Stimulated activated naive CD8-positive, alpha-beta T cell treated with anti-CD3 and anti-CD28 coated beads, Interleukin-15, amount 100 ng/mL, for 72 hours (primary cell): Measurements from ENCODE around the gene METTL16.
A peak's percentile ranks its signal among the peaks of the same experiment; 100 is the strongest.
"Not testable (repeated sequence)": the region's sequence is repeated elsewhere in the genome, so short reads cannot be mapped to it uniquely, and the experiment has no call there.

ENCODE experiments used
- ATAC-seq: fragments of 150-1000 bp; cut with Tn5 transposase; 2 replicates; pipeline ENCODE4 v1.10.0; 2021; ENCODE audit warnings: mild to moderate bottlenecking, moderate library complexity
- DNase-seq, 2 donors: peaks; one replicate each; pipeline ENCODE4 v3.0.0; 2021 to 2022
- H3K27ac Mint-ChIP-seq, 2 donors: one replicate each; pipeline ENCODE4 v1.8.0; 2022; ENCODE audit warnings: mild to moderate bottlenecking in 2 of 2, mixed read lengths in 2 of 2, moderate library complexity in 2 of 2
- H3K27me3 Mint-ChIP-seq: one replicate; pipeline ENCODE4 v1.8.0; 2022; ENCODE audit warnings: mixed read lengths
- H3K4me1 Mint-ChIP-seq: one replicate; pipeline ENCODE4 v1.8.0; 2022; ENCODE audit warnings: mild to moderate bottlenecking, mixed read lengths
- H3K4me3 Mint-ChIP-seq, 2 donors: one replicate each; pipeline ENCODE4 v1.8.0; 2022; ENCODE audit warnings: mild to moderate bottlenecking in 2 of 2, mixed read lengths in 2 of 2, moderate library complexity in 1 of 2
- H3K9me3 Mint-ChIP-seq, 2 donors: one replicate each; pipeline ENCODE4 v1.8.0; 2022; ENCODE audit warnings: mixed read lengths in 2 of 2

Gene METTL16

DNA sequence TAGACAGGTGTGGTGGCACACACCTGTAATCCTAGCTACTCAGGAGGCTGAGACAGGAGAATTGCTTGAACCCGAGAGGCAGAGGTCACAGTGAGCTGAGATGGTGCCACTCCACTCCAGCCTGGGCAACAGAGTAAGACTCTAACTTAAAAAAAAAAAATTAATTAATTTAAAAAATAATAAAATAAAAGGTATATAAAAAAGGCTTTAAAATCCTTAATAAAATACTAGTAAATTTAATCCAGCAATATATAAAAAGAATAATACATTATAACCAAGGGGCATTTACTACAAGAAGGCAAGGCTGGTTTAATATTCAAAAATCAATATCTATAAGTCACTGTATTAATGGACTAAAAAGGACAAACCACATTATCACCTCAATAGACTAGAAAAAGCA lies 66.0 kb downstream of the METTL16 start:
- no peak overlapping the region for H3K4me3 Mint-ChIP-seq
- DNase-seq (no peak), ATAC-seq (no peak)
- peaks cover 6 to 7% of the 10 kb centered on the region in 2 donors for H3K9me3 Mint-ChIP-seq
- H3K27ac Mint-ChIP-seq = no peak overlapping the region
- no peaks in the 10 kb centered on the region for H3K4me1 Mint-ChIP-seq
- H3K27me3 Mint-ChIP-seq = no peaks in the 10 kb centered on the region

DNA sequence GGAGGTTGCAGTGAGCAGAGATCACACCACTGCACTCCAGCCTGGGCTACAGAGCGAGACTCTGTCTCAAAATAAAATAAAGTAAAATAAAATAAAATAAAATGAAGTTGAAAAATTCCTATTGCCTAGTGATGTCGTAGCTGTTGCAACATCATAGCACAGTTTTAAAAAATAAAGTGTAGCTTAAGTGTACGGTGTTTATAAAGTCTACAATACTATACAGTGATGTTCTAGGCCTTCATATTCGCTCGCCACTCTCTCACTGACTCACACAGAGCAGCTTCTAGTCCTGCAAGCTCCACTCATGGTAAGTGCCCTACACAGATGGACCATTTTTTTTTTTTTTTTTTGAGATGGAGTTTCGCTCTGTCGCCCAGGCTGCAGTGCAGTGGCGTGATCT lies 67.3 kb downstream of the METTL16 start:
- H3K27me3 Mint-ChIP-seq = no peaks in the 10 kb centered on the region
- ATAC-seq = no peak

DNA sequence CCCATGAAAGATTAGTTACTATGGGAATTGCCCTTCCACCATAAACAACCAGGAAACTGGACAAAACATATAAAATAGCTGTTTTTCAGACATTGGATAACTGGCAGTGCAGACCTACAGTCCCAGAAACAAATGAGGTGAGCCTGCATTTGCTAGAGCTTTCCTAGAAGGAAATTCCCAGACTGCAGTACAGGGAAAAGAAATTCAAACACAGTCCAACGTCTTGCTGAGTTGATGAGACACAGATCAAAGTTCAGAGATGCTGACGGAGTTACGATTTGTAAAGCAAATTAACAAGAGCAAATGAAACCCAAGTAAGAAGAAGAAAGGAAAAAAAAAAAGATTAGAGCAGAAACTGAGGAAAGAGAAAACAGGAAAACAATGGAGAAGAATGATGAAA lies 69.5 kb downstream of the METTL16 start:
- ATAC-seq = no peak

More for the DNA sequence above, 67.3 kb downstream of the METTL16 start:
- peaks cover 6 to 7% of the 10 kb centered on the region in 2 donors for H3K9me3 Mint-ChIP-seq
- DNase-seq = no peak
- H3K27ac Mint-ChIP-seq = no peak overlapping the region
- H3K4me3 Mint-ChIP-seq = no peak overlapping the region
- H3K4me1 Mint-ChIP-seq = no peaks in the 10 kb centered on the region

DNA sequence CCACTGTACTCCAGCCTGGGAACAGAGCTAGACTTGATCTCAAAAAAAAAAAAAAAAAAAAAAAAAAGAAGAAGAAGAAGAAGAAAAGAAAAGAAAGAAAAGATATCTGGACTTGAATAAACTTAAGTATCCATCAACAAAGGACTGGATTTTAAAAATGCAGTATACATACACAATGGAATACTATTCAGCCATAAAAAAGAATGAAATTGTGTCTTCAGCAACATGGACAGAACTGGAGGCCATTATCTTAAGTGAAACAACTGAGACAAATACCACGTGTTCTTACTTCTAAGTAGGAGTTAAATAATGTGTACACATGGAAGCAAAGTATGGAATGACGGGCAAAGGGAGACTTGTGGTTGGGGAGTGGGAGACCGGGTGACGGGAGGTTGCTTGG lies 70.8 kb downstream of the METTL16 start:
- peak overlapping the region in 1 of 2 donors; percentile 48 for H3K27ac Mint-ChIP-seq
- DNase-seq (no peak), ATAC-seq (no peak)
- no peak overlapping the region for H3K4me3 Mint-ChIP-seq
- H3K27me3 Mint-ChIP-seq = no peaks in the 10 kb centered on the region
- peaks cover 3% of the 10 kb centered on the region in 2 donors for H3K9me3 Mint-ChIP-seq
- no peaks in the 10 kb centered on the region for H3K4me1 Mint-ChIP-seq

More for the DNA sequence above, 69.5 kb downstream of the METTL16 start:
- Mint-ChIP-seq H3K27ac (peak overlapping the region in 1 of 2 donors; percentile 86), H3K27me3 (no peaks in the 10 kb centered on the region), H3K4me1 (no peaks in the 10 kb centered on the region), H3K4me3 (no peak overlapping the region), H3K9me3 (peaks cover 6 to 7% of the 10 kb centered on the region in 2 donors)
- DNase-seq = no peak

DNA sequence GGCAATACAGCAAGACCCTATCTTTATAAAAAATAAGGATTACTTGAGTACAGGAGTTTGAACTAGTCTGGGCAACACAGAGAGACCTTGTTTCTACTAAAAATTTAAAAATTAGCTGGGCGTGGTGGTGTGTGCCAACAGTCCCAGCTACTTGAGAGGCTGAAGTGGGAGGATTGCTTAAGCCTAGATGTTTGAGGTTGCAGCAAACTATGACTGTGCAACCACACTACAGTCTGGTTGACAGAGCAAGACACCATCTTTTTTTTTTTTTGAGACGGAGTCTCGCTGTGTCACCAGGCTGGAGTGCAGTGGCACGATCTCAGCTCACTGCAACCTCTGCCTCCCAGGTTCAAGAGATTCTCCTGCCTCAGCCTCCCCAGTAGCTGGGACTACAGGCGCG lies 71.7 kb downstream of the METTL16 start:
- not testable (repeated sequence) for H3K27ac Mint-ChIP-seq, ATAC-seq, H3K4me1 Mint-ChIP-seq, H3K27me3 Mint-ChIP-seq, H3K9me3 Mint-ChIP-seq, DNase-seq, H3K4me3 Mint-ChIP-seq

DNA sequence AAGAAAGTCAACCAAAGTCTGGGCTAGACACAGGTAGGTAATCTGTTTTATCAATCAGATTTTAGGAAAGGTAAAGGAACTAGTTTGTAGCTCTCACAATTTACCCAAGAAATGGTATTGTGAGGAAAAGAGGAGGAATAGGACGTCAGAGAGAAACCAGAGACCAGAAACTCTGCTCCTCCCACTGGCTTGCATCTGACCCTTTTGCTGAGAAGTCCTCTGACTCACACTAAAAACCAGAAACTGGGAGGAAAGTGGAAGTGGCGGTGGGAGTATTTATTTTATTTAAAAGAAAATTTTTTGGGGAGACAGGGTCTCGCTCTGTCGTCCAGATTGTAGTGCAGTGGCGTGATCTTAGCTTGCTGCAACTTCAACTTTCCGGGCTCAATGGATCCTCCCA lies 72.9 kb downstream of the METTL16 start:
- Mint-ChIP-seq H3K4me3 (no peak overlapping the region), H3K27me3 (no peaks in the 10 kb centered on the region), H3K4me1 (no peaks in the 10 kb centered on the region), H3K9me3 (no peaks in the 10 kb centered on the region), H3K27ac (no peak overlapping the region)
- ATAC-seq (no peak), DNase-seq (no peak)

DNA sequence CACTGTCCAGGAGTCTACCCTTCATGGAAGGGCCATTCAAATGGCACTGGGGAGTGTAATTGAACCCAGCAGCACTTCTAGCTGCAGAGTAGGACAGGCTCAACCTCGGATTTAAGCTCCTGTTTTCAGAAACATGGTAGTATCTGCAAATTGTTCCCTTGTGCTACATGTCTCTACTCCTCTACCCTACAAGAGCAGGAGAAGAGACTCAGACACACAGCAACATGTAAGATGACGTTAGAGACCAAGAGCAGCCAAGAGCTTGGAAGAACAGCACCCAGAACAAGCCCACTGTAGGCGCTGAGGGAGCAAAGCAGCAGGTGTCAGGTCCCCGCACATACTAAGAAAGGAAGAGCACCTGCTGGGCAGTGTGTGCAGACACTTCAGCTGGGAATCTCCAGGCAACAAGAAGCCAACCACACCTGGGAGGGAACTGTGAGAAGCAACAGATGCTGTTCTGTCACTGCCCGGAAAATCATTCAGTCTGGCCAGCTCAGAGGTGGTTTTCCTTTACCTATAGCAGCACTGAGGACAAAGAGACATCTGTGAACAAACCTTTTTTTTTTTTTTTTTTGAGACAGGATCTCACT lies 75.3 kb downstream of the METTL16 start:
- H3K4me3 Mint-ChIP-seq = no peak overlapping the region
- no peaks in the 10 kb centered on the region for H3K27me3 Mint-ChIP-seq

DNA sequence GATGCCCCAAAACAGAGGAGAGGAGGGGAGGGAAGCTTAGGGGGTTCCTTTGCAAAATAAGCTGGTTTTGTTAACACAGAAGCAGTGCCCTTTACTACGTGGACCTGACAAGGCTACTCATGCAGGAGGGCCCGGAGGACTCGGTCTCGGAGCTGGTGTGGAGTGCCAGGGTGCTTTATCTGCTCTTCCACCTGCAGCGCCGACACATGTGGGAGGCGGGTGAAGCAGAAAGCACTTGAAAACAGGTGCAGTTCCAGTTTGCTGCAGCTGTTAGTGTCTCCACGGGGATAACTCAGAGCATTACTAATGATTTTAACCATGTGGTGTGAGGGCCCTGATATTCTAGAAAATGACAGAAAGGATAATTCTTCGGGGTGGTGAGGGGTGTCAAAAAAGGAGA lies 75.8 kb downstream of the METTL16 start:
- H3K4me1 Mint-ChIP-seq = no peaks in the 10 kb centered on the region
- ATAC-seq (no peak), DNase-seq (no peak)
- H3K27ac Mint-ChIP-seq = peak overlapping the region in 1 of 2 donors; percentile 24
- no peaks in the 10 kb centered on the region for H3K9me3 Mint-ChIP-seq
- no peak overlapping the region for H3K4me3 Mint-ChIP-seq
- H3K27me3 Mint-ChIP-seq = no peaks in the 10 kb centered on the region

More for the DNA sequence above, 75.3 kb downstream of the METTL16 start:
- ATAC-seq (no peak), DNase-seq (no peak)
- Mint-ChIP-seq H3K27ac (no peak overlapping the region), H3K9me3 (no peaks in the 10 kb centered on the region), H3K4me1 (no peaks in the 10 kb centered on the region)

DNA sequence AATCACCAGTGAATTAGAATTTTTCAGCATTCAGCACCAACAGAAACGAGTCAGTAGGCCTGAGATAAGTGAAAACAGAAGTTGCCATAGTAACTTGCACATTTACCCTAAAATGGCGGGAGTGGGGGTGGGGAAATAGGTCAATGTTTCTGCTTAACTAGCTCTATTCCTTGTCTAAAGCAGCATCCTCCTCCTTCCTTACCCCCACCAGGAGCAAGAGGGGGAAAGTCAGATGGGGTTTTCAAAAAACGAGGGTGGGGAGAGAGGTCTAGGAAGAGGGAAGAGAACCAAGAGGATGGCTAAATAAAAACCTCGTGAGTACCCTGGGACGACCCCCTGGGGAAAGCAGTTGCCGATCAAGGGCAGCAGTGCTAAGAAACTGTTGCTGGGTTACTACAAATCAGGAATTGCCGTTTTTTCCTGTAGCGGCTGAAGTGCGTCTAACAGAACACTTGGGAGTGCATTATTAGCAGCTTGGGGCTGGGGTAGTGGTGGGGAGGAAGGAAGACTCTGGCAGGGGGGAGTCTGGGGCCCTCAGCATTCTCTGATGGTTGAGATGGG lies 76.4 kb downstream of the METTL16 start:
- Mint-ChIP-seq H3K4me3 (no peak overlapping the region), H3K27ac (peak overlapping the region in 1 of 2 donors; percentile 77), H3K27me3 (no peaks in the 10 kb centered on the region), H3K9me3 (no peaks in the 10 kb centered on the region), H3K4me1 (no peaks in the 10 kb centered on the region)
- no peak for ATAC-seq
- no peak for DNase-seq

DNA sequence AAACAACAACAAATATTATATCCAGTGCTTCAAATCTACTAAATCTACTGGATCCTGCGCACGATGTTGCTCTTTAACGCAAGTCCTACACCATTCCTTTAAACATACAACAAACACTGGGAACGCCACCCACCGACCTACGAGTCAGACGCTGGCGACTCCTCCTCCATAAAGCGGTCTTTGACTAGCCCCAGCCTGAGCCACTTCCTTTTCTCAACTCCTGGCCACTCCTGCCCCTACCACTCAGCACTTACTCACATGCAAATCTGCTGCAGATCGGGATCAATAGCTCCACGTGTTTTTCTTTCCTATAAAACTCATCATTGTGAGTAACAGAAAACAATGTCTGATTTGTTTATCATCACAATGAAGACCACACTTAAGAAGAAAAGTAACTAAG lies 78.0 kb downstream of the METTL16 start:
- no peak for DNase-seq
- Mint-ChIP-seq H3K27me3 (no peaks in the 10 kb centered on the region), H3K9me3 (no peaks in the 10 kb centered on the region), H3K27ac (no peak overlapping the region), H3K4me3 (no peak overlapping the region), H3K4me1 (no peaks in the 10 kb centered on the region)
- ATAC-seq = no peak

DNA sequence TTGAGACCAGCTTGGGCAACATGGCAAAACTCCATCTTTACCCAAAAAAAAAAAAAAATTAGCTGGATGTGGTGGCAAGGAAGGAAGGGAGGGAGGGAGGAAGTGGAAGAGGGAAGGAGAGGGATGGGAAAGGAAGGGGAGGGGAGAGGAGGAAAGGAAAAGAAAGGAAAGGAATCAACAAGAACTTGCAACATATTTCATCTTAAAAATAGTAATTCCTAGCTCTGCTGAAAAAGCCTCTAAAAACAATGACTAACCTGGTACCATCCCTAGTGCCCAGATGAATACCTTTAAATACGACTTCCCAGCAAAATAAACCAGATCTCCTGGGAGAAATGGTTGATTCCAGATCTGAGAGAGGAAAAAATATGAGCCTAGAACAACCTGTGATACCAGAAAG lies 83.8 kb downstream of the METTL16 start:
- H3K4me1 Mint-ChIP-seq = no peaks in the 10 kb centered on the region
- no peak overlapping the region for H3K4me3 Mint-ChIP-seq
- H3K9me3 Mint-ChIP-seq = no peaks in the 10 kb centered on the region
- DNase-seq = no peak
- peak overlapping the region in 1 of 2 donors; percentile 37 for H3K27ac Mint-ChIP-seq
- ATAC-seq = no peak
- no peaks in the 10 kb centered on the region for H3K27me3 Mint-ChIP-seq

DNA sequence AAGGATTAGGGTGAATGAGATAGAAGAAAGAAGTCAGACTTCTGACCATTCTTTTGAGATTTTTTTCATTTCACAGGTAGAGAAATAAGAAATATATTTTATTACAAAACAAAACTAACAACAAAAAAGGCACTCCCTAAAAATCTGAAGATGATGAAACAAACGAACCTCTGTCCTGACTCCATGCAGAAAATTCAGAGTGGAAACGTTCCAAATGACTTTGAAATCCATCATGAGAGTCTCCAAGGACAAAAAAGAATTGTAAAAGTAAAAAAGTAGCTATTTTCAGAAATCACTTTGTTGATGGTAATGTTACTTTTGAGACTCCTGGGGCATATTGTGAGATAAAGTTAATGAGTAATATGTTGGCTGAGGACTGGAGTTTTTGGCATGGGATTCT lies 84.5 kb downstream of the METTL16 start:
- no peaks in the 10 kb centered on the region for H3K9me3 Mint-ChIP-seq
- peak overlapping the region in 1 of 2 donors; percentile 33 for H3K27ac Mint-ChIP-seq
- H3K4me1 Mint-ChIP-seq = no peaks in the 10 kb centered on the region
- no peak overlapping the region for H3K4me3 Mint-ChIP-seq
- DNase-seq (no peak), ATAC-seq (no peak)
- no peaks in the 10 kb centered on the region for H3K27me3 Mint-ChIP-seq

DNA sequence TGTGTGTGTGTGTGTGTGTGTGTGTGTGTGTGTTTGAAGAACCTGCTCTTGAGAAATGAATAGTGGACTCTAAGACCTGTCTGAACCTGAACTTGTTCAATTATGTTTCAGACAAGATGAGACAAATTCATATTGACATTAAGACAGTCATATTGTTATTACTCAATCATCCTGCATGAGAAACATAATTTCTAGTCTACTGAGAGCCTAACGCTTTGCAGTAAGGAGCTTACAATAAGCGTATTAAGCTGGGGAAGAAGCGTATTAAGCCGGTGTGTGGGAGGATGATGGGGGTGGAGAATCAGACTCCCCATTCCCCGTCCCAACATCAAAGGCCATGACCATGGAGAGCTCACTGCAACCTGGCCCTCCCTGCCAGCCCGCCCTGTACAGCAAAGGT lies 88.4 kb downstream of the METTL16 start:
- no peak overlapping the region for H3K4me3 Mint-ChIP-seq
- no peak overlapping the region for H3K27ac Mint-ChIP-seq
- no peak for ATAC-seq
- DNase-seq = no peak
- H3K27me3 Mint-ChIP-seq = no peaks in the 10 kb centered on the region
- no peaks in the 10 kb centered on the region for H3K9me3 Mint-ChIP-seq
- no peaks in the 10 kb centered on the region for H3K4me1 Mint-ChIP-seq

DNA sequence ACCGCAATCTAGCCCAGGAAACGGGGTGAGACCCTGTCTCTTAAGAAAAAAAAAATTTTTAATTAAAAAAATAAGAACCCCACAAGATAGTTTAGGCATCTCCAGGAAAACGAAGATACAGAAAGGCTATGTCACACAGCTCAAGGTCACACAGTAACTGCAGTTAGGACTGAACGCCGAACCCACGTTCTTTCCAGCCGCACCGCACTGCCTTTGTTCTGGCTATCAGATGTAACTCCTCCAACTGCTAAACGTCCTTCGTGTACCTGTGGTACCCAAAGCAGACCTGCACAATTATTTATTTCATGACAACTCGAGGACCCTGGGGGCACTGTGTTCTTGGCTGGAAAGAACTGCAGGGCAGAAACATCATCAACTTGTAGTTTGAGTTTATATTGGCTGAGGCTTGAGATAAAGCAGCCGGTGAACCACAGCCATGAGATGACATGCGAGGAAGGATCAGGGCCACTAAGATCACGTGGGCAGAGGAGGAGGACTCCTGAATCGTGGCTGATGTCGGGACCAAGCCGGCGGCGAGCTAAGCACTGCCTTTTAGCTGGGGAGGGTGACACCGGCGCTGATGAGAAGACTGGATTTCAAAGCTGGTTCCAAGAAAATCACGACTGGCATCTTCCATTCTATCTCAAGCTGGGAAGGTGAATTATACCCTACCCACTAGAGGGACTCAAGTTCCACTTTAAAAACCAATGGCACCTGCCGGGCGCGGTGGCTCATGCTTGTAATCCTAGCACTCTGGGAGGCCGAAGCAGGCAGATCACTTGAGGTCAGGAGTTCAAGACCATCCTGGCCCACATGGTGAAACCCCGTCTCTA lies 90.2 kb downstream of the METTL16 start:
- H3K4me1 Mint-ChIP-seq = no peaks in the 10 kb centered on the region
- peak overlapping the region in 1 of 2 donors; percentile 42 for H3K27ac Mint-ChIP-seq
- no peak for DNase-seq
- H3K4me3 Mint-ChIP-seq = no peak overlapping the region
- H3K9me3 Mint-ChIP-seq = no peaks in the 10 kb centered on the region
- no peak for ATAC-seq
- H3K27me3 Mint-ChIP-seq = no peaks in the 10 kb centered on the region

DNA sequence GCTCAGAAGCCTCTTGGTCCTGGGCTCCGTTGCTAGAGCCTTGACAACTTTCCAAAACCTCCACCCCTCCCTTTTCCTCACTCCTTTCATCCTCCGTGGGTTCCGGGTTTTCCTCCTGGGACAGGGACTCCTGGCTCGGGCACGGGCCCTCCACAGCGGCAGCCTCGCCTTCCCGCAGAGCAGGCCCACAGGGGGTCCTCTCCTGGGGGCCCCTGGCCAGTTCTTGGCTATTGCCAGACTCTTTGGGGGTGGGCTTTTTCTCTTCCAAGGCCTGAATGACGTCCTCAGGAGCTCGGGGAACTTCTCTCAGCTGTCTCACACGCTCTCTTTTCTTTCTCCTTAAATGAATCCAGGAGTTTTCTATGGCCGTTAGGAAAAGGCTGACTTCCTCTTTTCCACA lies 91.5 kb downstream of the METTL16 start:
- H3K4me1 Mint-ChIP-seq = no peaks in the 10 kb centered on the region
- H3K9me3 Mint-ChIP-seq = no peaks in the 10 kb centered on the region
- ATAC-seq = no peak
- H3K27me3 Mint-ChIP-seq = no peaks in the 10 kb centered on the region
- peak overlapping the region in 1 of 2 donors; percentile 6 for H3K27ac Mint-ChIP-seq
- DNase-seq = no peak
- no peak overlapping the region for H3K4me3 Mint-ChIP-seq

DNA sequence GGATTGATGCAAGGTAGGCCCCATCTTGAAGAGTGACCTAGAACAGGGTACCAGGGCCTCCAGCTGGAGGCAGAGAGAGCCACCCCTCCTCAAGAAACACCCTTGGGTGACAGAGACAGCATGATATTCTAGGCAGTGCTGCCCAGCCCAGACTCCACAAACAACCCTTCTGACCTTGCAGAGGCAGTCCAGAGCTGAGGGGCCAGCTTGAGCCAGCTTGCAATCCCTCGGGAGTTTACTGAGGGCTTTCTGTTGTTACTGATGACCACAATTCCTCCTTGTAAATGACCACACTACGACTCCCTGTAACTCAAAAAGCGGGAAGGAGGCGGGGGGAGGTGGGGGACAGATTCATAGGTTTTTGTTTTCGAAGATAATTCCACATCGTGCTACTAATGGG lies 92.2 kb downstream of the METTL16 start:
- no peak for DNase-seq
- no peaks in the 10 kb centered on the region for H3K9me3 Mint-ChIP-seq
- H3K27ac Mint-ChIP-seq = peak overlapping the region; percentile 25 to 74
- no peak overlapping the region for H3K4me3 Mint-ChIP-seq
- H3K4me1 Mint-ChIP-seq = no peaks in the 10 kb centered on the region
- no peaks in the 10 kb centered on the region for H3K27me3 Mint-ChIP-seq
- no peak for ATAC-seq
